IMR-90 (cell line): ENCODE results near the gene CDC34. TPM values are rescaled to one million over a fixed set of nuclear protein-coding genes. Genes with fewer than 3 reads are reported as not detected.

Experiments
- ATAC-seq: fragments of 200-7000 bp; cut with Tn5 transposase; 2 replicates; pipeline ENCODE4 v1.9.1; 2020; ENCODE audit warnings: low read depth, mild to moderate bottlenecking, moderate library complexity
- BruUV-seq: library from RNA; stranded (reverse); fragments of 400-500 nt; replicated peaks from 2 replicates; lab custom pipeline; 2021; lab: Mats Ljungman, UMichigan
- CTCF ChIA-PET: fragments of 300-600 bp; formaldehyde crosslinking; extraction: SDS; loops from one replicate; lab custom pipeline; 2021; ENCODE audit warnings: antibody characterized with exemption; lab: Yijun Ruan, JAX
- POLR2A ChIA-PET: fragments of 300-600 bp; sonication (Branson Sonifier 250); formaldehyde crosslinking; loops from one replicate; lab custom pipeline; 2022; ENCODE audit warnings: antibody characterized with exemption; ENCODE audit not compliant: unreplicated experiment; lab: Charles Lee
- DNase-seq: peaks from one replicate; pipeline ENCODE4 v3.0.0; 2013
- H2AFZ ChIP-seq: replicated peaks from 2 replicates; pipeline ENCODE3; 2013; ENCODE audit warnings: low read length, mild to moderate bottlenecking; ENCODE audit not compliant: poor library complexity
- H2AK5ac ChIP-seq: 2 replicates; pipeline ENCODE4 v1.6.1; 2013; ENCODE audit warnings: low read depth, low read length, inconsistent platforms
- H2AK9ac ChIP-seq: replicated peaks from 2 replicates; pipeline ENCODE3; 2013; ENCODE audit warnings: mild to moderate bottlenecking, low read depth, low read length, moderate library complexity; ENCODE audit not compliant: poor library complexity
- H2BK120ac ChIP-seq: 2 replicates; pipeline ENCODE4 v1.6.1; 2013; ENCODE audit warnings: low read depth, low read length, inconsistent platforms
- H2BK15ac ChIP-seq: 3 replicates; pipeline ENCODE4 v1.6.1; 2013; ENCODE audit warnings: low read depth, low read length, inconsistent platforms
- H2BK20ac ChIP-seq: 2 replicates; pipeline ENCODE4 v1.6.1; 2013; ENCODE audit warnings: low read depth, mild to moderate bottlenecking, inconsistent platforms, low read length, moderate library complexity
- H2BK5ac ChIP-seq: 2 replicates; pipeline ENCODE4 v1.6.1; 2013; ENCODE audit warnings: mild to moderate bottlenecking, low read depth, low read length, inconsistent platforms; ENCODE audit not compliant: poor library complexity, severe bottlenecking
- H3K14ac ChIP-seq: replicated peaks from 2 replicates; pipeline ENCODE4 v1.6.1; 2013; ENCODE audit warnings: low read depth, low read length, inconsistent platforms
- H3K18ac ChIP-seq: 2 replicates; pipeline ENCODE4 v1.6.1; 2013; ENCODE audit warnings: low read depth, low read length, control low read depth
- H3K23ac ChIP-seq: 2 replicates; pipeline ENCODE4 v1.6.1; 2013; ENCODE audit warnings: low read depth, low read length, inconsistent platforms
- H3K27ac ChIP-seq: 2 replicates; pipeline ENCODE4 v1.5.1; 2013; ENCODE audit warnings: mild to moderate bottlenecking, control low read depth, low read length; ENCODE audit not compliant: insufficient read depth
- H3K27me3 ChIP-seq: 2 replicates; pipeline ENCODE4 v1.6.1; 2013; ENCODE audit warnings: low read length; ENCODE audit not compliant: control insufficient read depth, insufficient read depth
- H3K36me3 ChIP-seq: 2 replicates; pipeline ENCODE4 v1.6.1; 2013; ENCODE audit warnings: low read length, mixed read lengths; ENCODE audit not compliant: control insufficient read depth, insufficient read depth
- H3K4ac ChIP-seq: 2 replicates; pipeline ENCODE4 v1.6.1; 2013; ENCODE audit warnings: low read depth, low read length, inconsistent platforms
- H3K4me1 ChIP-seq: 2 replicates; pipeline ENCODE4 v1.6.1; 2013; ENCODE audit warnings: low read length, mixed read lengths; ENCODE audit not compliant: control insufficient read depth, insufficient read depth
- H3K4me2 ChIP-seq: 2 replicates; pipeline ENCODE4 v1.6.1; 2013; ENCODE audit warnings: low read depth, mild to moderate bottlenecking, control low read depth, low read length, moderate library complexity
- H3K4me3 ChIP-seq: 2 replicates; pipeline ENCODE4 v1.5.1; 2013; ENCODE audit warnings: low read depth, mild to moderate bottlenecking, control low read depth, low read length, moderate library complexity; ENCODE audit not compliant: insufficient read depth
- H3K56ac ChIP-seq: 2 replicates; pipeline ENCODE4 v1.6.1; 2013; ENCODE audit warnings: low read length, inconsistent platforms; ENCODE audit not compliant: insufficient read depth; ENCODE audit errors: extremely low read depth
- H3K79me1 ChIP-seq, 2 experiments: 2 replicates each; pipeline ENCODE4 v1.6.1; 2013; ENCODE audit warnings: low read length in 2 of 2, inconsistent platforms in 1 of 2, low read depth in 1 of 2
- H3K9ac ChIP-seq: 2 replicates; pipeline ENCODE4 v1.6.1; 2013; ENCODE audit warnings: low read depth, low read length, control low read depth
- H3K9me1 ChIP-seq: 2 replicates; pipeline ENCODE4 v1.6.1; 2013; ENCODE audit warnings: low read length, inconsistent platforms; ENCODE audit not compliant: insufficient read depth
- H3K9me3 ChIP-seq: 2 replicates; pipeline ENCODE4 v1.6.1; 2013; ENCODE audit warnings: low read length; ENCODE audit not compliant: control insufficient read depth, insufficient read depth
- H4K20me1 ChIP-seq: 2 replicates; pipeline ENCODE4 v1.6.1; 2013; ENCODE audit warnings: low read length, inconsistent platforms; ENCODE audit not compliant: insufficient read depth
- H4K5ac ChIP-seq: 2 replicates; pipeline ENCODE4 v1.6.1; 2013; ENCODE audit warnings: mild to moderate bottlenecking, low read depth, low read length, control low read depth
- H4K8ac ChIP-seq, 2 experiments: 2 replicates each; pipeline ENCODE4 v1.6.1; 2013; ENCODE audit warnings: low read depth in 2 of 2, low read length in 2 of 2, control low read depth in 1 of 2, inconsistent platforms in 1 of 2
- H4K91ac ChIP-seq: 2 replicates; pipeline ENCODE4 v1.6.1; 2013; ENCODE audit warnings: low read depth, low read length, inconsistent platforms; ENCODE audit not compliant: insufficient read depth
- BHLHE40 ChIP-seq: fragments of 150-350 bp; IDR thresholded peaks from 2 replicates; pipeline ENCODE4 v1.6.1; 2016; ENCODE audit warnings: mild to moderate bottlenecking, low read depth, low read length
- CEBPB ChIP-seq: IDR thresholded peaks from 2 replicates; pipeline ENCODE4 v1.6.1; 2012; ENCODE audit warnings: low read depth, low read length, improper control_type of control experiment
- CHD1 ChIP-seq: IDR thresholded peaks from 2 replicates; pipeline ENCODE4 v1.6.1; 2012; ENCODE audit warnings: low read depth, low read length, improper control_type of control experiment
- FOS ChIP-seq: fragments of 150-350 bp; IDR thresholded peaks from 2 replicates; pipeline ENCODE4 v1.6.1; 2016; ENCODE audit warnings: low read depth, low read length
- MAFK ChIP-seq: IDR thresholded peaks from 2 replicates; pipeline ENCODE4 v1.6.1; 2012; ENCODE audit warnings: low read depth, low read length, improper control_type of control experiment
- MAZ ChIP-seq: IDR thresholded peaks from 2 replicates; pipeline ENCODE4 v1.6.1; 2012; ENCODE audit warnings: low read depth, mild to moderate bottlenecking, low read length, improper control_type of control experiment, moderate library complexity, borderline replicate concordance
- MXI1 ChIP-seq: IDR thresholded peaks from 2 replicates; pipeline ENCODE4 v1.6.1; 2012; ENCODE audit warnings: low read depth, mild to moderate bottlenecking, low read length, moderate library complexity, borderline replicate concordance
- NFE2L2 ChIP-seq: fragments of 150-350 bp; IDR thresholded peaks from 2 replicates; pipeline ENCODE4 v1.6.1; 2016; ENCODE audit warnings: low read depth, mild to moderate bottlenecking, low read length
- POLR2A ChIP-seq: IDR thresholded peaks from 2 replicates; pipeline ENCODE4 v1.6.1; 2012; ENCODE audit warnings: mild to moderate bottlenecking, low read depth, low read length
- RAD21 ChIP-seq: IDR thresholded peaks from 2 replicates; pipeline ENCODE4 v1.6.1; 2012; ENCODE audit warnings: low read length, improper control_type of control experiment
- RCOR1 ChIP-seq: IDR thresholded peaks from 2 replicates; pipeline ENCODE4 v1.6.1; 2012; ENCODE audit warnings: mild to moderate bottlenecking, low read length, improper control_type of control experiment; ENCODE audit not compliant: insufficient replicate concordance
- RFX5 ChIP-seq: IDR thresholded peaks from 2 replicates; pipeline ENCODE4 v1.8.0; 2012; ENCODE audit warnings: low read depth, mild to moderate bottlenecking, low read length, moderate library complexity
- SMC3 ChIP-seq: fragments of 150-350 bp; IDR thresholded peaks from 2 replicates; pipeline ENCODE4 v1.6.1; 2016; ENCODE audit warnings: low read depth, mild to moderate bottlenecking, antibody characterized with exemption, low read length, moderate library complexity
- WGBS, 2 experiments: methylation state at CpG; one replicate each; pipeline versions ENCODE4 v1.1.5 to v1.1.7; 2013; ENCODE audit warnings: missing lambda C conversion rate in 2 of 2; ENCODE audit not compliant: insufficient read length in 1 of 2; ENCODE audit errors: extremely low coverage in 2 of 2; 5-methylcytosine and 5-hydroxymethylcytosine counted together
- dilution Hi-C: fragments of 300-500 bp; cut with HindIII; formaldehyde crosslinking; loops from one replicate; pipeline ENCODE4 v1.14.3; 2018; ENCODE audit warnings: low sequenced_read_pairs; ENCODE audit not compliant: unreplicated experiment
- in situ Hi-C: fragments of 300-500 bp; cut with MboI; formaldehyde crosslinking; loops from 3 replicates; pipeline ENCODE4 v1.14.3; 2019; ENCODE audit warnings: low sequenced_read_pairs, inconsistent platforms, mixed read lengths
- intact Hi-C: fragments of 100-400 bp; cut with micrococcal nuclease; formaldehyde crosslinking; loops from 2 replicates; pipeline ENCODE4 v1.10.0; 2022
- polyA plus RNA-seq, 3 experiments: library from polyadenylated mRNA; depleted of rRNA; stranded (reverse); fragments of >200 nt; gene quantifications; 2 replicates each; pipeline ENCODE4 v1.2.3, GENCODE V29; 2012; ENCODE audit warnings: low replicate concordance in 1 of 3
- total RNA-seq: library from RNA; depleted of rRNA; stranded (reverse); fragments of >200 nt; gene quantifications from 2 replicates; pipeline ENCODE4 v1.2.3, GENCODE V29; 2012
- TF ChIP-seq, protein P1 (sequence below): conservative IDR thresholded peaks from 2 replicates; pipeline ENCODE4 v1.5.1; 2012; ENCODE audit warnings: mild to moderate bottlenecking, low read depth, low read length, improper control_type of control experiment
- TF ChIP-seq, protein P2 (sequence below): fragments of 150-350 bp; IDR thresholded peaks from 2 replicates; pipeline ENCODE4 v1.6.1; 2016; ENCODE audit warnings: low read depth, mild to moderate bottlenecking, low read length, moderate library complexity, borderline replicate concordance
- TF ChIP-seq, protein P3 (sequence below): fragments of 150-350 bp; IDR thresholded peaks from 2 replicates; pipeline ENCODE4 v1.6.1; 2017; ENCODE audit warnings: mild to moderate bottlenecking, antibody characterized with exemption, low read length, low read depth

CDC34 gene
- total and polyA plus RNA-seq, 2 of the 4 experiments (the other 2 are of a cell fraction): 35.7 to 68.9 TPM

DNA sequence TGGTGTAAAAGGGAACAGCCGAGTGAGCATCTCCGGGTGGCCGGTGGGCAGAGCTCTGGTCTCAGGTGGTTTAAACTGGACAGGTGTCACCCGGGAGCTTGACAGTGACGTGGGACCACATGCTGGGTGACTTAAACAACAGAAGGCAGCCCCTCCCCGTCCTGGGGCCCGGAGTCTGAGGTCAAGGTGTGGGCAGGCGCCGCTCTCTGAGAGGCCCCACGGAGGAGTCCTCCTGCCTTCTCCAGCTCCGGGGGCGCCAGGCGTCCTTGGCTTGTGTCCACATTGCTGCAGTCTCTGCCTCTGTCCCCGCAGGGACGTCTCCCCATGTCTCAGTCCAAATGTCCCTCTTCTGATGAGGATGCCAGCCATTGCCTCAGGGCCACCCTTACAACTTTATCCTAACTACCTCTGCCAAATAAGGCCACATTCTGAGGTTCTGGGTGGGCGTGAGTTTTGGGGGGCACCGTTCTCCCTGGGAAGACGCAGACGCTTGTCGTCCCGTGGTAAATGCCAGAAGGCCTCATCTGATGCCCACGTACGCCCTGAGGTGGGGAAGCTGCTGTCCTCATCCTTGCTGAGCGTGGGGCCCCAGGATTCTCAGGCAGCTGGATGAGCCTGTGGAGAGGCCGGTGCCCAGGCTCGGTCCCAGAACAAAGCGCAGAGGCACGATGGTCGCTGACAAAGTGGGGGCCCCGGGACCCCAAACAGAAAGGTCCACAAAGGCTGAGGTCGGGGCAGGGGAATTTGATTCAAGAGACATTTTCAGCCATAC lies 25.2 kb downstream of the CDC34 start:
- Histone ChIP-seq H4K8ac (no peak overlapping the region), H3K4ac (no peak overlapping the region), H3K9me1 (no peaks in the 10 kb centered on the region), H3K14ac (no peak overlapping the region), H3K56ac (no peak overlapping the region), H3K27ac (no peak overlapping the region), H3K4me2 (no peak overlapping the region), H3K4me1 (peaks cover 6% of the 10 kb centered on the region; the same call in 1 of the 2 replicates), H2BK15ac (no peak overlapping the region), H3K9me3 (no peaks in the 10 kb centered on the region), H2BK5ac (no peak overlapping the region), H3K9ac (no peak overlapping the region), H3K23ac (no peak overlapping the region), H2BK20ac (no peak overlapping the region), H2AK5ac (no peak overlapping the region), H4K91ac (no peak overlapping the region), H2AFZ (no peak overlapping the region), H2AK9ac (no peak overlapping the region), H3K18ac (no peak overlapping the region), H3K36me3 (no peaks in the 10 kb centered on the region), H4K20me1 (no peaks in the 10 kb centered on the region), H2BK120ac (no peak overlapping the region), H3K27me3 (no peaks in the 10 kb centered on the region), H4K5ac (no peak overlapping the region), H3K79me1 (no peaks in the 10 kb centered on the region), H3K4me3 (no peak overlapping the region)
- ChIA-PET POLR2A (no interaction called here), CTCF (no interaction called here)
- DNase-seq (no peak), ATAC-seq (no peak)
- no TSS peak for BruUV-seq
- dilution Hi-C loops: no loop called here
- intact Hi-C loops: no loop called here
- 83% methylated on average over 22 of the region's 31 CpGs; no CpG with 5 or more reads in 1 of the 2 experiments for WGBS, 2 experiments
- TF ChIP-seq CHD1 (no peak), MAZ (no peak), CEBPB (no peak), RAD21 (no peak), RCOR1 (no peak), SMC3 (no peak), RFX5 (no peak), POLR2A (no peak), NFE2L2 (no peak), MAFK (no peak), MXI1 (no peak), FOS (no peak), BHLHE40 (no peak)
- TF ChIP-seq, protein P1, sequence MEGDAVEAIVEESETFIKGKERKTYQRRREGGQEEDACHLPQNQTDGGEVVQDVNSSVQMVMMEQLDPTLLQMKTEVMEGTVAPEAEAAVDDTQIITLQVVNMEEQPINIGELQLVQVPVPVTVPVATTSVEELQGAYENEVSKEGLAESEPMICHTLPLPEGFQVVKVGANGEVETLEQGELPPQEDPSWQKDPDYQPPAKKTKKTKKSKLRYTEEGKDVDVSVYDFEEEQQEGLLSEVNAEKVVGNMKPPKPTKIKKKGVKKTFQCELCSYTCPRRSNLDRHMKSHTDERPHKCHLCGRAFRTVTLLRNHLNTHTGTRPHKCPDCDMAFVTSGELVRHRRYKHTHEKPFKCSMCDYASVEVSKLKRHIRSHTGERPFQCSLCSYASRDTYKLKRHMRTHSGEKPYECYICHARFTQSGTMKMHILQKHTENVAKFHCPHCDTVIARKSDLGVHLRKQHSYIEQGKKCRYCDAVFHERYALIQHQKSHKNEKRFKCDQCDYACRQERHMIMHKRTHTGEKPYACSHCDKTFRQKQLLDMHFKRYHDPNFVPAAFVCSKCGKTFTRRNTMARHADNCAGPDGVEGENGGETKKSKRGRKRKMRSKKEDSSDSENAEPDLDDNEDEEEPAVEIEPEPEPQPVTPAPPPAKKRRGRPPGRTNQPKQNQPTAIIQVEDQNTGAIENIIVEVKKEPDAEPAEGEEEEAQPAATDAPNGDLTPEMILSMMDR: no peak
- TF ChIP-seq, protein P2, sequence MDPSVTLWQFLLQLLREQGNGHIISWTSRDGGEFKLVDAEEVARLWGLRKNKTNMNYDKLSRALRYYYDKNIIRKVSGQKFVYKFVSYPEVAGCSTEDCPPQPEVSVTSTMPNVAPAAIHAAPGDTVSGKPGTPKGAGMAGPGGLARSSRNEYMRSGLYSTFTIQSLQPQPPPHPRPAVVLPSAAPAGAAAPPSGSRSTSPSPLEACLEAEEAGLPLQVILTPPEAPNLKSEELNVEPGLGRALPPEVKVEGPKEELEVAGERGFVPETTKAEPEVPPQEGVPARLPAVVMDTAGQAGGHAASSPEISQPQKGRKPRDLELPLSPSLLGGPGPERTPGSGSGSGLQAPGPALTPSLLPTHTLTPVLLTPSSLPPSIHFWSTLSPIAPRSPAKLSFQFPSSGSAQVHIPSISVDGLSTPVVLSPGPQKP: no peak
- TF ChIP-seq, protein P3, sequence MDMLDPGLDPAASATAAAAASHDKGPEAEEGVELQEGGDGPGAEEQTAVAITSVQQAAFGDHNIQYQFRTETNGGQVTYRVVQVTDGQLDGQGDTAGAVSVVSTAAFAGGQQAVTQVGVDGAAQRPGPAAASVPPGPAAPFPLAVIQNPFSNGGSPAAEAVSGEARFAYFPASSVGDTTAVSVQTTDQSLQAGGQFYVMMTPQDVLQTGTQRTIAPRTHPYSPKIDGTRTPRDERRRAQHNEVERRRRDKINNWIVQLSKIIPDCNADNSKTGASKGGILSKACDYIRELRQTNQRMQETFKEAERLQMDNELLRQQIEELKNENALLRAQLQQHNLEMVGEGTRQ: no peak
- in situ Hi-C loops: no loop called here
